GM12892 (cell line): Measurements from ENCODE around the gene DCLK1.

Source experiments
- POLR2A ChIP-seq: IDR thresholded peaks from 2 replicates; pipeline ENCODE4 v1.6.1; 2011; ENCODE audit warnings: low read depth, low read length, control low read depth
- POLR2AphosphoS5 ChIP-seq: IDR thresholded peaks from 2 replicates; pipeline ENCODE4 v1.6.1; 2011; ENCODE audit warnings: low read depth, low read length, control low read depth
- TAF1 ChIP-seq: IDR thresholded peaks from 2 replicates; pipeline ENCODE4 v1.6.1; 2011; ENCODE audit warnings: low read depth, mild to moderate bottlenecking, control low read depth, low read length, borderline replicate concordance

DNA sequence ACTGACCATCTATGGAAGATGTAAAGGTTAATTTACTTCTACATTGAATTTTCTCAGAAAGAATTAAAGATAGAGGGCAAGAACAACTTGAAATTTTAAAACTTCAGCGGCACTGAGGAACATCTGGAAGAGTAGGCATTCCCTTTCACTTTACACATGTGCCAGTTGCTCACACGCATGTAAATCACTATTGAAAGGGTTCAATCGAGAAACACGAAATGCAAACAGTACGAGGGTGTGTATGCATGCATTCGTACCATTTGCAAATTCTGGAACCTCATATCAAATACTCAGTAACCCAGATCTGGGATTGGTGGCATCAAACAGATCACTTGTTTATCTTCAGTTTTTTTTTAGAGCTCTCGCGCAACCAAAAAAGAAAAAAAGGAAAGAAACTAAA, 339.2 kb downstream of the DCLK1 start:
- no peak for TF ChIP-seq POLR2A
- no peak for TF ChIP-seq TAF1
- TF ChIP-seq POLR2AphosphoS5: no peak
